COLO829 (cell line): ENCODE data around the gene C1orf226.

Experiments
- DNase-seq: peaks from one replicate; pipeline ENCODE4 v3.0.0; 2012; ENCODE audit warnings: low spot score

Gene C1orf226

DNA sequence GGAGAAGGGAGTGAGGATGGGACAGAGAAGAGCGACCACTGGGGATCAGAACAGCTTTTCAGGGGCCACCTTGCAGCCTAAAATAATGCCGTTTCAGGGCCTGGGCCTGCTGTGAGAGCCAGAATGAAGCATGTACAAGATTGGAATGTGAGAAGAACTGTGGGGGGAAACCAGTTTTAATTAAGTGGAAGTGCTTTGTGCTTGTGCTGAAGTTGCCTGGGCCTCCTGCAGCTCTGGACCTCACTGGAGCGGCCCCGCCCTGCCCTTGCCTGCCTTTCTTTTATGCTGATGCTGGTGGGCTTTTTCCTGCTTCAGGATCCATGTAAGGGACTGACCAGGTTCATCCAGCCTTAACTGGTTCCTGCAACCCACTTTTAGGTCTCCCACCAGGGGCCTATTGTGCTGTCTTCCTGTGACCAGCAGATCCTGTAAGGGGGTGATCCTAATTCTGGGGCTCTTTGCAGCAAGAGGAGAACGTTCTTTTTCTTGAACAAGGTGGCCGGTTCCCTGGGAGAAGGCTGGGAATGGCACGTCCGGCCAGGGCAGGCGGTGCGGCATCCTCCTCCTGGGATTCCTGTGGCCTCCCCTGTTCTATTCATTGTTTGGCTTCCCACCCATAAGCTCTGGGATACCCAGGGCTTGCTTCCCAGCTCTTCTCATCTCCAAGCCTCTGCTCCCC, 3.2 kb downstream of the C1orf226 start:
- DNase-seq: no peak

DNA sequence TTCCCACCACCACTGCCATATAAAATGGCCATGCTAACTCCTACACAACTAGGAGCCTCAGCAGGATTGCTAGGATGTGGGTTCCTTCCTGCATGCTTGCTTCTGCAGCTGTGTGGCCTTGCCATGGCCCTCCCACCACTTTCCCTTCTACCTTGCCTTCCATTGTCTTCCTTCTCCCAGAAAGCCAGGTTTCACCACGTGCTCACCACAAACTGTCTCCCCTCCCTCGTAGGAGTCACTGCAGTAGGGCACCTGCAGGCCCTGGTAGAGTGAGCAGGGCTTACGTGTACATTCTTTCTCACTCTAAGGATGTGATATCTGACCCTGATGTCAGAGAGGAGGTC, 3.7 kb downstream of the C1orf226 start:
- DNase-seq: no peak

DNA sequence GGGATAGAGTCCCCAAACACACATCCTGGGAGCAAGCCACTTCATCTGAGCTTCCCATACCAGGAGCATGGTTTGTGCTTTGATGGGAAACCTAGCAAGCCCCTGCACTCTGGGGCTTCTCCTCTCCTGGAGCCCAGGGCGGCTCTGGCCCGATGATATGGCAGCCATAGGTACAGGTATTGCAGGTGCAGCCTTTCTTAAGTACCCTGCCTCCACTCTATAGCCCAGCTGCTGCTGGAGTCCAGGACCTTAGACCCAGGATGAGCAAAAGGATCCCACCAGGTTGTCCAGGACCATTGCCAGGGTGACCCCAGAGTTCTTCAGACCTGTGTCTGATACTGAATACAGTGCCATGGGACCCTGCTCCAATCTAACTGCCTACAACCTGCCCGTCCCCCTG, 4.2 kb downstream of the C1orf226 start:
- DNase-seq: no peak

DNA sequence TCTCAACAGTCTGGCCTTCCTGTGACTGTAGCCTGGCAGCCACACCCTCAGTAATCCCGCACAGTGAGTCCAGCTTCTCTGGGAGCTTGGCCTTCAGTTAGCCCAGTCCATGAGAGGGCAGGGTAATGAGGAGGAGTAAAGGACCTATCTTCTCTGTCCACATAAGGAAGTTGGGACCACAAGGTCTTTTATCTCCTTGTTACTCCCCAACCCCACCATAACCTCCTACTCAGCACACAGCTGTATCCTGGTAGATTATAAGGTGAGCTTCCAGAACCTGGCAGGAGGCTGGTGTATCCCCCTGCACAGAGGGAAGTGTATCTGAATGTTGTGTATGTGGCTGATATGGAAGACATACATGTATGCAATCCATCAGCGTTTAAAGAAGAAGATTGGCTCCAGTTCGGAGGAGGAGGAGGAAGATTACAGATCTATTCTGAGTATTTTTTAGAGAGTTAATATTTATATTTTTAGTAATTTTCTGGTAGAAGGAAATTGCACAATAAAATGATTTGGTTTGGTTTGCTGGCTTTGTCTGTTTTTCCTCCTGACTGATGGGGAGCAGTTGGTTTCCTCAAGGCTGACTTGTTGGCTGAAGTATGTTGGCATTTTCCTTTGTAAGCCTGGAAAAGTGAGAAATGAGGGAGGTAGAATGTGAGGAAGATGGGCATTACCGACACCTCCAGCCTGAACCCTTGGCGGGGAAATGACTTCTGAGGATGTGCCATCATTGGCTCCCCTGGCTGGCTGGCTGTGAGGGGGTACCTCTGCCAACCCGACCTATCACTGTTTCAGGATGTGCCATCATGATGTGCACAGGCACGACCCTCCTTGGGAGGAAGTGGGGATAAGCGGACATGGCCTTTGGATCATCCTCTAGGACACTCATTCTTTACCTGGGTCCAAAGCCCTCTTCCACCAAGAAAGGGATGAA, 5.0 kb downstream of the C1orf226 start:
- DNase-seq: no peak

DNA sequence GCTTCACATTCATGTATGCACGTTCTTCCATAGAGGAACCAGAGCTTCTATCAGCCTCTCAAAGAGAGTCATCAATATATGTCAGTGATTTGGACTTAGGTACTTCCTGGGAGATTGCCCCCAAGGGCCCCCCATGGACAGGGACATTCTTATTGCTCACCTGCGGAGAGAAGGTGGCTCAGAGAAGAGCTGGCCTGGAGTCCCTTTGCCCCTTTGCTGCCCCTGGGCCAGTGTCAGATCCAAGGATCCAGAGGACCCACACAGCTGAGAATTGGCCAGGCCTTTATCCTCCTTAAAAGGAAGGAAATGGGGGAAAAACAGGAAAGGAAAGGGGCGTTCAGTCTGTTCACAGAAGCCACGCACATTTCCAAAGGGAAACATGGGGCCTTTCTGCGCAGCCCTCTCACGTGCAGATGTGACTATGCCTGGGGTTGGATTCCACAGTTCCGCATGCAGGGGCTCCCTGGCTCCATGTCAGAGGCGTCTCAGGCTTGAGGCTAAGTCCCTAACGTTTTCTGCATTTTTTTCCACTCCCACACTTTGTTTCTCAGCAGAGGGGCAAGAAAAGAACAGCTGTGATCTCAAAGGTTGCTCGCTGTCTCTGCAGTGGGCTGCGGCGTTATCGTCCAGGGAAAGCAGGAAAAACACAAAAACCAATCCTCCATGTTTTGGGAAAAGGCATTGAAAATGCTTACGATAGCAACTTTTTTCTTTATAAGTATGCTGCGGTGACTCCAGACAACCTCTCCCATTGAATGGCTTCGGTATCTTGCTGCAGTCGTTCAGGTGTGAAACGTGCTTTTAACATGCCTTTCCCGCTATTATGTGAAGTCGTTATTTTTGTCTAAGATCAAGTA, 5.9 kb downstream of the C1orf226 start:
- no peak for DNase-seq

DNA sequence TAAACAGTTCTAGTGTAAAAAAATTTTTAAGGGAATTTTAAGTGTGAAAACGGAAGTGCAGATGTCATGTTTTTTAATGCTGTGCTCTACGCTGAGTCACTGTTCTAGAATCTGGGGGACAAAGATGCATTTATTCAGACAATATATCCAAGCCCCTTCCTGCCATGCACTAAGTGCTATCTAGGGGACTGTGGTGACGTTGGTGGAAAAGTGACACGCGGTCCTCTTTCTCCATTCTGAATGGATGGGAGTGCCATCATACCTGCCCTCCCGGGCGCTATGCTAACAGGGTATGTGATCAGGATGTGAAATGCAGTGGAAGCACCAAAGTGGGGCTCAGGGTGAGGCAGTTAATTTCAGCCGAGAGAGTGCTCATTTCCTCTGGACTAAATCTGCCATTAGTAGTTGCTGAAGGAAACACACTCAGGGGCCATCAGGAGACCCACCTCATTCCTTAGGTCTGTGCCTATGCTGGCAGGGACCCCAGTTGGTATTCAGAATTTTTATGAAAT, 6.6 kb downstream of the C1orf226 start:
- no peak for DNase-seq

DNA sequence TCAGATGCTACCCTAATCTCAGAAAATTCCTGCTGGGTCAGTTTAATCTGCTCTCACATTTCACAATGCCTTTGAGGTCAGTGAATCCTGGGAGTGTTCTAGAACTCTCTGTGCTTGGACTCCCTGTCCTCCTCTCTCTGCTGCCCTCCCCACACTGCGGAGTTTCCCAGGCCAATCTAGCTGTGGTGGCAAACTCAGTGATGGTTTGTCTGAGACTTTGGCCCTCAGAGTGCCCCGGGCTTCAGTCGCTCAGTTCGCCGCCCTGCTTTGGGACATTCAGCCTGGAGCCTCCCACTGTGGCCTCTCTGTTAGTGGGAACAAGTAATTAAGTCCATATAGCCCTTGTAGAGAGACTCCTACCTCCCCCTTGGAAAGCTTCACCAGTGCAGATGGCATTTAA, 7.1 kb downstream of the C1orf226 start:
- no peak for DNase-seq

DNA sequence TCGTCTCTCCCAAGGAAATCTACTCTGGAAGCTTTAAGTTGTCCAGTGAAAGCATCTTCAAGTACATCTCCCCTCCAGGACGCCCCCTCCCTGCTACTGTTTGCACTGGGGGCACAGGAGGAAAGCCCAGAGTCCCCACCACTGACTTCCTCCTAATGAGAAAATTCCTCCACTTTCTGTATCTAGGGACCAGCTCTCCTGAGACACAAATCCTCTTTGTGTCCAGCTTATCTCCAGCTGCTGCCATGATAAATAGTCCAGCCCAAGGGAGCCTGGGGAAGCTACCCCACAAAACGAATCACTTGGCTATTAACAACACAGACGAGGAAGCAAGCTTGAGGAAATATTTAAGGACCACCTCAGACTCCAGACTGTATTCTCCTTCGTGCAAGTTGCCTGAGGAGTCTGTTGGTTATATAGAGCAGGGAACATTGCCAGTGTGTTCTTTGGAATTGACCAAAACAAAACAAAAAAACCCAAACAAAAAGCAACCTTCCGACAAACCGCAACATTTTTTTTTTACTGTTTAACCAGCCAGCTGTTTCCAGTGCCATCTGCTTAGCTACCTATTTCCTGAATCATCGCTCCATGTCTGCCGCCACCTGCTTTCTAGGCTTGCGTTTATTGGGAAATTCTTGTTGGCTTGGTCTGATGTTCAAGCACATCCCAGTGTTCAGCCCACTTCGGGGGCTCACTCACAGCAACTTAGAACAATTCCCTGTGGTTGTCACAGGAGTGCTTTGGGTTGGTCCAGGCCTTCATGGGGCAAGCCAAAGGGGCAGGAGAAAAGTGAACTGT, 7.7 kb downstream of the C1orf226 start:
- no peak for DNase-seq

DNA sequence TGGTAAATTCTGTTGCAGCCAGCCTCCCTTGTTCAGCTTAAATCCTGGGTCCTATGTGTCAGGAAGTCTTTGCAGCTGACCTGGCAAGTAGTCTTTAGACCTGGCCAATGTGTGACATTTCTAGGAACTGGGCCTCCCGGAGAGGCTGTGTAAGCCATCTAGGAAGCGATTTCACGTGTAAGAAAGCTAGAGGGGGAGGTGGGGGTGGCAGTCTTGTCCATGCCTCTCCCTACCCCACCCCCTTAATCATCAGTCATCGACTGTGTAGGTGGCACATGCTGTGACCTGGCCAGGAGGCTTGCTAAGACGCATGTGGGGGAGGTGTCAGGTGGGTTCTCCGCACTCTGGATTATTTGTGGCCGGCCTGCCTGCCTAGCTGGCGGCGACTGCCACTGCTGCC, 8.4 kb downstream of the C1orf226 start:
- DNase-seq: no peak

DNA sequence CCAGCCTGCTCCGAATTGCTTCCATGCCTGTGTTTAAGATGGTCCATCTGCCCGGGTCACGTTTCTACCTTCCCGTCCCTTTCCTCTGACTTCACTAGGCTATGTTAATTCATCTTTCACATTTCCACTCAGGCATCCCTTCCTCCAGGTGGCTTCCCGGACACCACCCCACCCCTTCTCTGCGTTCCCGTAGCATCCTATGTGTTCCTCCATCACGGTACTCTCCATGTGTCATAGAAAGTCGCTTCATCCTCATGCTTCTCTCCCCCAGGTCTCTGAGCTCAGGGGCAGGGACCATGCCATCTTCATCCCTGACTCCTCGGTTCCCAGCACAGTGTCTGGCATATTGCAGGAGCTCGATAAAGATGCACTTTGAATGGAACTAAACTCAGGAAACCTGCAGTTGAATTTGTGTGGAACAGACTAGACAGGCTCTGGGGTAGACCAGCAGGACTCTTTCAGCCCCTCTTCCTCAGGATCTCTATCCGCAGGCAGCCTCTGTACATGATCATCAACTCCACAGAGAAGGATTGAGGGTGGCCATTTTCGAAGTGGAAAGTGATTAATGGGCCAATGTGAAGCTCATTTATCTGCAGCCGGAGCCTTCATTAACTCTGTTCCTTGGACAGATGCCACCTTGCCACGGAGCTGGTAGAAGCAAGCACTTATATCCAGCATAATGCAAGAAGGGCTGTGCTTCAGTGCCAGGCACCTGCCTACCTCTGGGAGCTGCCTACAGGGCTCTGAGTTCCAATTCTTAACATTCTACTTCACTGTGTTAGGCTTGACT, 9.1 kb downstream of the C1orf226 start:
- no peak for DNase-seq

DNA sequence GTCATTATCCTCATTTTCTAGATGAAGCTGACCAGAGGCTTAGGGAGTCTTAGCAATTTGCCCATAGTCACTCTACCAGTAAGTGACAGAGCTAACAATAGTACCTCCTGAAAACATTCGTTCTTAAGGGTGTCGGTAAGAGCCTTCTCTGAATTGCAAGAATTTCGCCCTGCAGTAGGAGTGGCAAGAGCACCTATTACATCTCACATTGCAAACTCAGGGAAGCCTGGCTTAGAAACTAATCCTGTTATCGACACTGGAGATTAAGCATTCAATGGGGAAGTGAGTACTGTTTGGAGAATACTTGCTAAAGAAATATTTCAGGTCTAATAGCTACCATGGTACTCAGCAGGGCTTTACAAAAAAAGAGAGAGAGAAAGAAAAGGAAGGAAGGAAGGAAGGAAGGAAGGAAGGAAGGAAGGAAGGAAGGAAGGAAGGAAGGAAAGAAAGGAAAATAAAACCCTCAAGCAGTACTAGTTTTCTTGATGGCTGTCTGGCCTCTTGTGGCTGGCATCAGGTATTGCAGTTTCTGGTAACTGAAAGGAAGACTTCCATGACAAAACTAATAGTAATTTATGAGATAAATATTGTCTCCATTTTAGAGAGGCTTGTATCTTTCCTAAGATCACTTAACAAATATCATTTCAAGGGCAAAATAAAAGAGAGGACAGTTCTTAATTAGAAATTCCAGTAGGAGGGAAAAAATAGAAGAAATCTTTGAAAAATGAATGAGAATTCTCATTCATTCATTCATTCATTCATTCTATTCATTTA, 10.4 kb downstream of the C1orf226 start:
- peak; percentile 66 for DNase-seq

DNA sequence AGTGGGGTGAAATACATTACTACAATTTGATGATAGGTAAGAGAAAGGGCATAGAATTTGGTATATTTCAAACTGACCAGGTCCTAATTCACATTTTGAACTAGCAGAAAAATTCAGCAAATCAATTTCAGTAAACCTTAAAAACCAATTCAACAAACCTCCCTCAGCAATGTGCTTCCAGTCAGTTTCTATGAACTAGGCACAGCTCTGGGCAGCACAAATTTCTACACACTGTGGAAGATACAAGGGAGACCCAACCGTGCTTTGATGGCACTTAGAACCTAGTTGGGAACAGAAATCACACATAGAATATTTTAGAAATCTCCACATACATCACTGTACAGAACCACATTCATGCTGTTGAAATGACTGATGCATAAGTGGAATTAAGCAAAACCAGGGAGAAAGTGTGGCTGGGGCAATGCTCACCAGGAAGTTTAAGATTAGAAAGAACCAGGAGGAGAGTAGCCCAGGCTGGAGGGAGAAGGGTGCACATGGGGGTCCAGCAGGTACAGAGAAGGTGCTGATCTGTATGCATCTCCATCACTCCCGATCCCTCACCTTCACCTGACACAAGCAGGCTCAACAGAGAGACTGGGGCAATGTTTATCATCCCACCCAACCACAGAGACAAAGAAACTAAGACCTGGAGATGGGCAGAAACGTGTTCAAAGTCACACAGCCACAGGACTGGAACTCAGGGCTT, 14.8 kb downstream of the C1orf226 start:
- no peak for DNase-seq

DNA sequence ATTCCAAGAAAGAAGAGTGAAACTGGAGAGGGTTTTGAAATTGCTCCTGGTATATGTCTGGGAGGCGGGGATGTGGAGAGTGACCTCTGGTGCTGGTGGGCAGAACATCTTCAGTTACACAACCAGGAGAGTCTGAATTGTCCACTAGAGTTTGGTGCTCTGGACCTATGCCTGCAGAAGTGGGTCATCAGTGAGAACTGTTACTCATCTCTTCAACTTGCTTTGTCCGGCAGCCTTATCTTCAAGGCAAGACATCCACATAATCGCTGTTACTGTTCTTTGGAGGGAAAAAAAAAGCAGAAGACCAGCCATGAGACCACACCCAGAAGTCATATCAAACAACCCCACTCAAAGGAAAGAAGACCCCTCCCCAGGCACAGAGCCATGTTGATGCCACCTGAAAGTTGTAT, 15.5 kb downstream of the C1orf226 start:
- DNase-seq: no peak

DNA sequence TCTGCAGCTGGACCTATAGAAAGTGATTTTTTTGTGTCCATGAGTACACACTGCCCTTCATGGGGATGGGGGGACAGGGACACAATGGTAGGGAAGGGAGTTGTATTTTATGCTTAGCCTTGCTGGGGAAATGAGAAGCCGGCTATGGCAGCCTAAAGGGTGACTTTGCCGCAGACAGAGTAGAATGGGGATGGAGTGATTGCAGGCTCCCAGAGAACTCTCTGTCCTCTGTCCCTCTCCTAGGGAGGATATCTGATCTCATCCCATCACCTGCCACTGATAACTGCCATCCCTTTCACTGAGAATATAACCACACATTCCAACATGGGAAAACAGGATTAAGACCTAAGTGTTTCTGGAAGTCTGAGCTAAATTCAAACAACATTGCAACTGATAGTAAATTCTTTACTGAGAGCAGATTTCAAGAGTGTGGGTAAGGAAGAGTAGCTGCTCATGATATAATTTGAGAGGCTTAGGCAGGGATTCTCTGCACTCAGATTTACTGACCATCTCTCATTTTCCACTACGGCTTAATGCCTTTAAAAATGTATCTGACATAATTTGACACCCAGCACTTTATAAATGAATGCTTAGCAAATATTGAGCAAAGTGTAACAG, 16.5 kb downstream of the C1orf226 start:
- no peak for DNase-seq

DNA sequence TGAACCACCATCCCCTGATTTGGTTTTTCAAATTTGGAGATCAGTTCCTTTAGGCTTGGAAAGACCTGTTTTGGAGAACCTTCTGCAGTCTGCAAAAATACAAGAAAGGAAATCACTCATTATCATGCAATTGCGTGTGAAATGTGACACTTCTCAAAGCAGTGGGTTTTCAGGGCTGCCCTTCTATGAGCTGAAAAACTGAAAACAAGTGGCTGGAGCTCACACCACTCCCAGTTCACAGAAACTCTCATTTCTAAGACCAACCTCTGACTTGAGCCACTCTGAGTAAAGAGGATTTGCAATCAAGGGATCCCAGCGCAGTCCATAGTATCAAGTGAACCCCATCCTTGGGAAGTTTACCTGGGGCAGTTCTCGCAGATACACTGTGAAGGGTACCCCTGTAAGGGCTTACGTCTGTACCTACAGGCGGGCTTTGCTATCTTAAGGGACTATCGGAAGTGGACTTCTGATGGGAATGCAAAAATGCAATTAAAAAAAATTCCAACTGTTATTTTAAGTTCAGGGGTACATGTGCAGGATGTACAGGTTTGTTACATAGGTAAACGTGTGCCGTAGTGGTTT, 17.6 kb downstream of the C1orf226 start:
- no peak for DNase-seq

DNA sequence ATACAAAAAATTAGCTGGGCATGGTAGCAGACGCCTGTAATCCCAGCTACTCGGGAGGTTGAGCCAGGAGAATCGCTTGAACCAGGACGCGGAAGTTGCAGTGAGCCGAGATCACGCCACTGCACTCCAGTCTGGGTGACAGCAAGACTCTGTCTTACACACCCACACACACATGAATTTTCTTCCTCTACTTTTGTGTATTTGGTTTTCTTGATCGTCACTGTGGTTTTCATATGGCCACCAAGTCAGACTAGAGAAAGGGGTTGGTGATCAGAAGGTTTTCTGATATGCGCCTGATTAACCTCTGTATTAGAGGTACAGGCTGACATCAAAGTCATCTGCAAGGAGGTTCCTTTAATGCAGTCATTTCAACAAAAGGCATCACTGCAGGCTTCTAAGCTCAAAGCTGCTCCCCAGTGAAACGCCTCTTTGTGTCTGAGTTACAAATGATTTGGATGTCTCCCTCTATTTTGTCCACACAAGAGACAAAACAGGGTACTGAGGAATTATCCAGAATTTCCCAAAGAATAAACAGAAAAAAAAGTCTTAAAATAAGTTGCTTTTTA, 19.3 kb downstream of the C1orf226 start:
- DNase-seq: no peak

DNA sequence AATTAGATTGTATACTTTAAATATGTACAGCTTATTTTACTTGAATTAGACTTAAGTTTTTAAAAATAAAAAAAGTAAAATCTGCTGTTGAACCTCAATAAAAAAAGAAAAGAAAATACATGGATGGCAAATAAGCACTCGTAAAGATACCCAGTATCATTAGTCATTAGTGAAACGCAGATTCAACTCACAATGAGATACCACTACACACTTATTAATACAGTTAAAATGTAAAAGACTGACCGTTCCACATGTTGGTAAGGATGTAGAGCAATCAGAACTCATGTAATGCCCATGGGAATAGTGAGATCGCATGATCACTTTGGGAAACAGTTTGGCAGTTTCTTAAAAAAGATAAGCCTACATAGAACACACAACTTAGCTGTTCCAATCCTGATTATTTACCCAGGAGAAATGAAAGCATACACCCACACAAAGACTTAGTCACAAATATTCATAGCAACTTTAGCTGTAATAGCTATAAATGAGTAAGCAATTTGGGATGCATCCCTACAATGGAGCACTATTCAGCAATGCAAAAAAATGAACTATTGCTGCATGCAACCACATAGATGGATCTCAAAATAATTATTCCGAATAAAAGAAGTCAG, 23.1 kb downstream of the C1orf226 start:
- peak; percentile 72 for DNase-seq

DNA sequence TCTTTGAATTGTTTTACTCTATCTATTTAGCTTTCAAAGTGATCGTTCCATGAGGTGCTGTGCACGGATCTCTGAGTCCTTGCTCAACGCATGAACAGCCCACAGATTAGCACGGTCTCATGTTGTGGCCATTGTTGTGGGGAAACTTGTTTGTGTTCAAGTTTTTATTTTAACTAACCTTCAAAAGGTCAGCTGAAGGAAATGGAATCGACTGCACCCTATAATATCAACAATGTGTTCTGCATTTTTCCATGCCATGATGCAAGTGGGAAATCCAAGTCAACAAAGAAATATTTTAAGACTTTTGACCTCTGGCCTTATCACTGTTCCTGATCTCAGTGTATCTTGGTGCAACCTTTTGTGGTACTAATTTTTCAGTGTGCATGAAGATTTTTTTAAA, 24.3 kb downstream of the C1orf226 start:
- no peak for DNase-seq
